Neuronal stem cell (in vitro differentiated cells): ENCODE results near the gene SERPINA5.

Source experiments
- DNase-seq: peaks from one replicate; pipeline ENCODE4 v3.0.0-alpha.2; 2013; ENCODE audit warnings: low spot score
- H2AFZ ChIP-seq: one replicate; pipeline ENCODE4 v1.6.1; 2013; ENCODE audit warnings: mild to moderate bottlenecking, low read length, inconsistent platforms
- H2AK5ac ChIP-seq: 2 replicates; pipeline ENCODE4 v1.6.1; 2013; ENCODE audit warnings: low read depth, mild to moderate bottlenecking, inconsistent platforms, low read length, moderate library complexity, mixed read lengths
- H2BK120ac ChIP-seq: 2 replicates; pipeline ENCODE4 v1.6.1; 2013; ENCODE audit warnings: low read depth, mild to moderate bottlenecking, inconsistent platforms, low read length, moderate library complexity, mixed read lengths
- H2BK12ac ChIP-seq: one replicate; pipeline ENCODE4 v1.6.1; 2013; ENCODE audit warnings: low read length, inconsistent platforms
- H2BK15ac ChIP-seq: 2 replicates; pipeline ENCODE4 v1.6.1; 2013; ENCODE audit warnings: mild to moderate bottlenecking, low read length, inconsistent platforms, mixed read lengths
- H2BK5ac ChIP-seq: one replicate; pipeline ENCODE4 v1.6.1; 2013; ENCODE audit warnings: inconsistent platforms, mild to moderate bottlenecking, low read length, moderate library complexity
- H3K14ac ChIP-seq: one replicate; pipeline ENCODE4 v1.6.1; 2013; ENCODE audit warnings: low read length, inconsistent platforms
- H3K18ac ChIP-seq: 2 replicates; pipeline ENCODE4 v1.6.1; 2013; ENCODE audit warnings: low read length, inconsistent platforms
- H3K23ac ChIP-seq: 2 replicates; pipeline ENCODE4 v1.6.1; 2013; ENCODE audit warnings: low read depth, mild to moderate bottlenecking, mixed read lengths, low read length, inconsistent platforms; ENCODE audit not compliant: poor library complexity
- H3K27ac ChIP-seq: replicated peaks from 3 replicates; pipeline ENCODE4 v1.5.1; 2013; ENCODE audit warnings: low read length, inconsistent platforms
- H3K27me3 ChIP-seq, 3 experiments: 2 replicates each; pipeline ENCODE4 v1.6.1; 2013; ENCODE audit warnings: low read length in 3 of 3, mild to moderate bottlenecking in 2 of 3, inconsistent platforms in 1 of 3, low read depth in 1 of 3, mixed read lengths in 1 of 3, moderate library complexity in 1 of 3; ENCODE audit not compliant: control insufficient read depth in 3 of 3, insufficient read depth in 3 of 3
- H3K36me3 ChIP-seq, 2 donors: replicated peaks in 1 of 2; 2 replicates each; pipeline ENCODE4 v1.6.1; 2013; ENCODE audit warnings: low read length in 2 of 2; ENCODE audit not compliant: control insufficient read depth in 2 of 2, insufficient read depth in 2 of 2
- H3K4ac ChIP-seq: 2 replicates; pipeline ENCODE4 v1.6.1; 2013; ENCODE audit warnings: inconsistent platforms, mild to moderate bottlenecking, low read length, moderate library complexity
- H3K4me1 ChIP-seq, 2 donors: 1 replicate in 1 of 2; 2 replicates in 1 of 2; pipeline ENCODE4 v1.6.1; 2013; ENCODE audit warnings: low read length in 2 of 2, low read depth in 1 of 2; ENCODE audit not compliant: control insufficient read depth in 2 of 2, insufficient read depth in 1 of 2
- H3K4me2 ChIP-seq: one replicate; pipeline ENCODE4 v1.6.1; 2013; ENCODE audit warnings: mild to moderate bottlenecking, low read length, inconsistent platforms; ENCODE audit not compliant: insufficient read depth, poor library complexity, severe bottlenecking
- H3K4me3 ChIP-seq, 2 donors: 2 replicates each; pipeline ENCODE4 v1.5.1; 2013; ENCODE audit warnings: low read length in 2 of 2, mild to moderate bottlenecking in 2 of 2, inconsistent platforms in 1 of 2, moderate library complexity in 1 of 2
- H3K79me1 ChIP-seq: one replicate; pipeline ENCODE4 v1.6.1; 2013; ENCODE audit warnings: low read depth, mild to moderate bottlenecking, inconsistent platforms, low read length, moderate library complexity
- H3K9ac ChIP-seq: one replicate; pipeline ENCODE4 v1.6.1; 2013; ENCODE audit warnings: mild to moderate bottlenecking, low read depth, low read length, inconsistent platforms; ENCODE audit not compliant: poor library complexity
- H3K9me3 ChIP-seq, 2 donors: replicated peaks in 1 of 2; 2 replicates each; pipeline versions ENCODE3 to v1.6.1; 2013; ENCODE audit warnings: low read length in 2 of 2, mild to moderate bottlenecking in 2 of 2, inconsistent platforms in 1 of 2, low read depth in 1 of 2, mixed read lengths in 1 of 2, moderate library complexity in 1 of 2; ENCODE audit not compliant: control insufficient read depth in 2 of 2, insufficient read depth in 1 of 2
- H4K8ac ChIP-seq: one replicate; pipeline ENCODE4 v1.6.1; 2013; ENCODE audit warnings: low read depth, mild to moderate bottlenecking, inconsistent platforms, low read length, moderate library complexity
- H4K91ac ChIP-seq: one replicate; pipeline ENCODE4 v1.6.1; 2013; ENCODE audit warnings: low read length, low read depth, mild to moderate bottlenecking, inconsistent platforms; ENCODE audit not compliant: poor library complexity
- WGBS, 2 donors: extraction: QIAGEN DNeasy Blood & Tissue Kit; methylation state at CpG; one replicate each; pipeline ENCODE4 v1.1.7; 2013; ENCODE audit warnings: missing lambda C conversion rate in 2 of 2, mixed read lengths in 1 of 2; ENCODE audit not compliant: insufficient read length in 2 of 2, insufficient replicate concordance in 1 of 2; ENCODE audit errors: extremely low coverage in 2 of 2; 5-methylcytosine and 5-hydroxymethylcytosine counted together

SERPINA5 gene

DNA sequence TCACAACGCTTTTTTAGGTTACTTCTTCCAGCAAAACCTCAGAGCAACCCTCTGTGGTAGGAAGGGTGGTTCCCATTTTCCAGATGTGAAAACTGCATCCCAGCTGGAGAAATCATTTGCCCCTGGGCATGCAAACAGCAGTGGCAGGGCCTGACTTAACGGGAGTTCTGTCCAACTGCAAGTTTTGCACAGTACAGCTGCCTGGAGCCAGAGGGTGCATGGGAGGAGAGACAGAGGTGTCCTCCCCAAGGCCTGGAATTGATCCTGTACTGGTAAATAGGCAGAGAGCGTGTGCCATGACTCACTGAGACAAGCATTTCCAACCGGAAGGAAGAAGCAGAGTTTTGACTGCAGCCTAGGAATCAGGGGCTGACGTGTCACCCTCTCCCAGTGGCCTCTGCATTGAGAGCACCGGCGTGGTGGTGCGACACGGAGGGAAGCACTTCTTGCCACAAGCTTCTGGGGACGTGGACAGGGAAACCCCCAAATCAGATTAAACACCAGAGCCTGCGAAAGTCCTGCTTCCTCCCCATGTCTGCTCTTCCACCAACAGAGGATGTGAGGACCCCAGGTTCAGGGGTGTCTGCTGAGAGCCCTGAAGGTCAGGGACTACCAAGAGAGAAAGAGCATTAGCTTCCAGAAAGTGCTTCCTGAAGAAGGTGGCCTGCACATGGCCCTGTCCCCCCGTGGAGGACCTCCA, 39.0 kb upstream of the SERPINA5 start:
- Histone ChIP-seq H3K18ac (no peak overlapping the region), H2BK12ac (no peak overlapping the region), H3K4me3 (no peak overlapping the region), H3K36me3 (no peaks in the 10 kb centered on the region), H3K9ac (no peak overlapping the region), H2BK120ac (no peak overlapping the region), H3K9me3 (no peaks in the 10 kb centered on the region), H3K23ac (peak overlapping the region; percentile 77), H3K4me2 (no peak overlapping the region), H3K14ac (no peak overlapping the region), H3K4me1 (peaks cover 0 to 8% of the 10 kb centered on the region in 2 donors), H3K27ac (no peak overlapping the region), H3K4ac (no peak overlapping the region), H2AK5ac (peak overlapping the region; percentile 66), H3K79me1 (no peaks in the 10 kb centered on the region), H2BK5ac (no peak overlapping the region), H4K91ac (no peak overlapping the region), H4K8ac (no peak overlapping the region), H2BK15ac (peak overlapping the region; percentile 12), H2AFZ (no peak overlapping the region), H3K27me3 (no peaks in the 10 kb centered on the region)
- WGBS, 2 donors: no CpG with 5 or more reads among the region's 12 CpGs
- DNase-seq: no peak

DNA sequence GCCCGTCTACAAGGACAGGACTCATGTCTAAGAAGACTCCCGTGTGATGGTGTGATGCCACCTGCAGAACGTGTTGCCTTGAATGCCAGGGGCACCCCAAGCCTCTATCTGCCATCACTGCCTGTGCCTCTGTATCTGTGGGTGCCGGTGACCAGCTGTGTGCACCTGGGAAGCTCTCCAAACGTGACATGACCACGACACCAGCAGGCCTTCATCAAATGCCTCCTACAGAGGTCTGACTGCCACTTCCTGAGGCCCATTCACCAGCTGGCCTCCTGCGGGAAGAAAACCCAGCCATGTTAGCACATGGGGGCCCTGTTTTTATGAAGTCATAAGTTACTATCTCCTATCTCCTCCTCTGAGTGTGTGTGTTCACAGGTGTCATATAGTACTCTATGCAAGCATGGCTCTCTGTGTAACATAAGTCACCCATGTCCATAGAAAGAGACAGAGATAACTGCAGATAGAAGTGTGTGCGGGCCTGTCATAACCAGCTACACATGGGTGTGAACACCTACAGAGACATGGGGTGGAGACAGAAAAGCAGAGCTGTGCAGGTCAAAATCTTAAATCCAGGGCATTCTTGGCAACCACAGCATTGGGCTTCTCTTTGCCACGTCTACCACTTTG, 38.3 kb upstream of the SERPINA5 start:
- no peak overlapping the region for H3K4ac ChIP-seq
- H2AFZ ChIP-seq: no peak overlapping the region
- H3K27ac ChIP-seq: no peak overlapping the region
- H3K4me3 ChIP-seq: no peak overlapping the region
- H3K14ac ChIP-seq: no peak overlapping the region
- no peaks in the 10 kb centered on the region for H3K36me3 ChIP-seq
- H2BK120ac ChIP-seq: no peak overlapping the region
- H4K8ac ChIP-seq: no peak overlapping the region
- H3K4me1 ChIP-seq: peaks cover 0 to 8% of the 10 kb centered on the region in 2 donors
- no peaks in the 10 kb centered on the region for H3K9me3 ChIP-seq
- no peaks in the 10 kb centered on the region for H3K79me1 ChIP-seq
- no peak overlapping the region for H4K91ac ChIP-seq
- no peak overlapping the region for H2BK5ac ChIP-seq
- no peak overlapping the region for H3K4me2 ChIP-seq
- no peak overlapping the region for H3K9ac ChIP-seq
- no peak overlapping the region for H2AK5ac ChIP-seq
- no peak overlapping the region for H3K23ac ChIP-seq
- H3K27me3 ChIP-seq: no peaks in the 10 kb centered on the region
- no peak overlapping the region for H2BK12ac ChIP-seq
- H2BK15ac ChIP-seq: no peak overlapping the region
- no CpG with 5 or more reads among the region's 9 CpGs for WGBS, 2 donors
- no peak for DNase-seq
- no peak overlapping the region for H3K18ac ChIP-seq

DNA sequence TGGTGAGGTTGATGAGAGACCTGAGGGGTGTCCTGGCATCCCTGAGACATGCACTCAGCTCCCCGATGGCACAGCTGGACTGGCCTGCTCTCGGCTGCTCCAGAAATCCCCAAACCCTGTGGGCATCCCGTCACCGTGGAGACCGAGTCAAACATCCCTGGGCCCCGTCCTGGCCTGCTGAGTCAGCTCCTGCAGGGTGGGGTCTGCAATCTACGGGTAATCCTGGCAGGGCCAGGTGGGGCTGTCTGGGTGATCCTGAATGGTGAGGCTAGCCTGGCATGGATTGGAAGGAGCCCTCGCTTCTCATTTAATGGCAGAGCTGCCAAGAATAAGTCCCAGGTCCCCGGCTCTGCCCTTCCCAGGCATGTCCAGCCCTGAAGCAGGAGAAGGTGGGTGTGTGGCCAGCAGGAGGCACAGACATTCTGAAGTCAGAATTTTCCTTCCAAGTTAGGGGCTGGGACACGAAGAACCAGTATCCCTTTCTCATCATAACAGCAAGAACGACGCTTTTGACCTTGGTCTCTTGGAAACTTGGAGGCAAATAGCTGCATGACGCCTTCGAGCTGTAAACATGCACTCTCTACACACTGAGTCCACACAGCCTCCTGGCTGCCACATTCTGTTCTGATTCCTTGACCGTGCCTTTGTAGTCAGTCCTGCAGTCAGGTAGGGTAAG, 37.6 kb upstream of the SERPINA5 start:
- H3K4me2 ChIP-seq: no peak overlapping the region
- H3K27ac ChIP-seq: no peak overlapping the region
- H3K9ac ChIP-seq: no peak overlapping the region
- no peaks in the 10 kb centered on the region for H3K36me3 ChIP-seq
- no peaks in the 10 kb centered on the region for H3K79me1 ChIP-seq
- no peak overlapping the region for H2BK5ac ChIP-seq
- H3K14ac ChIP-seq: no peak overlapping the region
- no peaks in the 10 kb centered on the region for H3K9me3 ChIP-seq
- no peak overlapping the region for H2BK15ac ChIP-seq
- WGBS, 2 donors: no CpG with 5 or more reads among the region's 15 CpGs
- no peak overlapping the region for H3K4ac ChIP-seq
- H3K4me3 ChIP-seq: no peak overlapping the region
- H2BK120ac ChIP-seq: no peak overlapping the region
- H2AFZ ChIP-seq: no peak overlapping the region
- no peak overlapping the region for H4K91ac ChIP-seq
- no peak overlapping the region for H3K23ac ChIP-seq
- H4K8ac ChIP-seq: no peak overlapping the region
- H3K27me3 ChIP-seq: no peaks in the 10 kb centered on the region
- no peak overlapping the region for H3K18ac ChIP-seq
- peaks cover 0 to 8% of the 10 kb centered on the region in 2 donors for H3K4me1 ChIP-seq
- no peak for DNase-seq
- H2BK12ac ChIP-seq: no peak overlapping the region
- no peak overlapping the region for H2AK5ac ChIP-seq

DNA sequence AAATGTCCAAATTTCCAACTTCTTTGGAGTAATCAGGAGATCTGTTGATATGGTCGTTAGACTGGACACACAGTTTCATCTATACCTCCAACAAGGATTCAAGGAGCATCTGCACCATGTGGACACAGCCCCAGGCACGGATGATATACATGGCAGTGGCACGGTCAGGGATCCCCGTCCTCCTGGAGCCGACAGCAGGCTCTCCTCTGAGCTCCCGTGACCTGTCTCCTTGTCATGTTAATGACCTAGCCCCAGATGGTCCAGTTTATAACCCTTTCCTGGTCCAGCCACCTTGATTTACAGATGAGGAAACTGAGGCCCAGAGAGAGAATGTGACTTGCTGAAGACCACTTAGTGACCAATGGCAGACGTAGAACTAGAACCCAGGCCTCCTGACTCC, 36.5 kb upstream of the SERPINA5 start:
- H3K4me1 ChIP-seq: peaks cover 0 to 10% of the 10 kb centered on the region in 2 donors

More for the DNA sequence above, 36.5 kb upstream of the SERPINA5 start:
- H3K9me3 ChIP-seq: no peaks in the 10 kb centered on the region
- H3K9ac ChIP-seq: peak overlapping the region; percentile 55
- H2BK12ac ChIP-seq: no peak overlapping the region
- H3K79me1 ChIP-seq: no peaks in the 10 kb centered on the region
- H3K4ac ChIP-seq: no peak overlapping the region
- H3K14ac ChIP-seq: no peak overlapping the region
- H3K27ac ChIP-seq: no peak overlapping the region
- no peak overlapping the region for H2AK5ac ChIP-seq
- no peak overlapping the region for H3K23ac ChIP-seq
- no peak for DNase-seq
- no peak overlapping the region for H2BK15ac ChIP-seq
- WGBS, 2 donors: no CpG with 5 or more reads among the region's 7 CpGs
- H3K27me3 ChIP-seq: no peaks in the 10 kb centered on the region
- no peaks in the 10 kb centered on the region for H3K36me3 ChIP-seq
- no peak overlapping the region for H4K91ac ChIP-seq
- no peak overlapping the region for H3K18ac ChIP-seq
- H4K8ac ChIP-seq: no peak overlapping the region
- no peak overlapping the region for H2AFZ ChIP-seq
- no peak overlapping the region for H3K4me2 ChIP-seq
- H2BK5ac ChIP-seq: no peak overlapping the region
- H3K4me3 ChIP-seq: no peak overlapping the region
- no peak overlapping the region for H2BK120ac ChIP-seq
